GM12873 (cell line): ENCODE results near the gene ABHD18.

Source experiments
- TF ChIP-seq, protein P1 (sequence below): IDR thresholded peaks from 2 replicates; pipeline ENCODE4 v1.5.1; 2012; ENCODE audit warnings: low read depth, mild to moderate bottlenecking, moderate library complexity, low read length, control low read depth; ENCODE audit not compliant: insufficient read depth; ENCODE audit errors: missing control alignments

ABHD18 gene

DNA sequence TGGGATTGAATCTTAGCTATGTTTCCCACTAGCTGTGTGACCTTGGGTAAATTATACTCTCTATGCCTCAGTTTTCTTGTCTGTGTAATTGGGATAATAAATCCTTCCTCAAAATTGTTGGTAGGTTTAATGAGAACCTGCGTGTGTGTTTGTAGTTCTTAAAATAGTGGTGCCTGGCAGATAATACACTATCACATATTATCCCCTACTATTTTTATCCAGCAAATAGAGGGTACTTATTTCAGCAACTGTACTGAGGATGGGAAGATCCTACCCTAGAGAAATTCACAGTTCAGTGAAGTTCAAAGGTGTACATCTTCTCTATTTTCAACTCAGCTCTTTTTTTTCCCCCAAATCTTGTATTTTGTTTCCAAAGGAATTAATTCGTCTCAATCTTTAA, 17.2 kb downstream of the ABHD18 start:
- TF ChIP-seq, protein P1, sequence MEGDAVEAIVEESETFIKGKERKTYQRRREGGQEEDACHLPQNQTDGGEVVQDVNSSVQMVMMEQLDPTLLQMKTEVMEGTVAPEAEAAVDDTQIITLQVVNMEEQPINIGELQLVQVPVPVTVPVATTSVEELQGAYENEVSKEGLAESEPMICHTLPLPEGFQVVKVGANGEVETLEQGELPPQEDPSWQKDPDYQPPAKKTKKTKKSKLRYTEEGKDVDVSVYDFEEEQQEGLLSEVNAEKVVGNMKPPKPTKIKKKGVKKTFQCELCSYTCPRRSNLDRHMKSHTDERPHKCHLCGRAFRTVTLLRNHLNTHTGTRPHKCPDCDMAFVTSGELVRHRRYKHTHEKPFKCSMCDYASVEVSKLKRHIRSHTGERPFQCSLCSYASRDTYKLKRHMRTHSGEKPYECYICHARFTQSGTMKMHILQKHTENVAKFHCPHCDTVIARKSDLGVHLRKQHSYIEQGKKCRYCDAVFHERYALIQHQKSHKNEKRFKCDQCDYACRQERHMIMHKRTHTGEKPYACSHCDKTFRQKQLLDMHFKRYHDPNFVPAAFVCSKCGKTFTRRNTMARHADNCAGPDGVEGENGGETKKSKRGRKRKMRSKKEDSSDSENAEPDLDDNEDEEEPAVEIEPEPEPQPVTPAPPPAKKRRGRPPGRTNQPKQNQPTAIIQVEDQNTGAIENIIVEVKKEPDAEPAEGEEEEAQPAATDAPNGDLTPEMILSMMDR: no peak

DNA sequence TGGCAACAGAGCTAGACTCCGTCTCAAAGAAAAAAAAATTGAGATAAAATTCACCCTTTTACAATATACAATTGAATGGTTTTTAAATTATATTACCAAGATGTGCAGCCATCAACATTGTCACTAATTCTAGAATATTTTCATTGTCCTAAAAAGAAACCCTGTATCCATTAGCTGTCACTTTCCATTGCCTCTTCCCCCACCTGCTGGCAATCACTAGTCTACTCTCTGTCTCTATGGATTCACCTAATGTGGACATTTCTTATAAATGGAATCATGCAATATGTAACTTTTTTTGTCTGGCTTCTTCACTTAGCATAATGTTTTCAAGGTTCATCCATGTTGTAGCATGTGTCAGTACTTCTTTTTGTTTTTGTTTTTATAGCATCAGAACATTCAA, 20.8 kb downstream of the ABHD18 start:
- TF ChIP-seq, protein P1: peak; percentile 8

DNA sequence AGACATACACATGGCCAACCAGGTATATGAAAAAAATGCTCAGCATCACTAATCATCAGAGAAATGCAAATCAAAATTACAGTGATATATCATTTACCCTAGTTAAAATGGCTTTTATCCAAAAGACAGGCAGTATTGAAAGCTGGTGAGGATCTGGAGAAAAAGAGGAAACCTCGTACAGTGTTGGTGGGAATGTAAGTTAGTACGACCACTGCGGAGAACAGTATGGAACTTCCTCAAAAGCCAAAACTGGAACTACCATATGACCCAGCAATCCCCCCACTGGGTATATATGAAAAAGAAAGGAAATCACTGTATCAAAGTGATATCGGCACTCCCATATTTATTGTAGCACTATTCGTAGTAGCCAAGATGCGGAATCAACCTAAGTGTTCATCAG, 23.4 kb downstream of the ABHD18 start:
- TF ChIP-seq, protein P1: no peak

DNA sequence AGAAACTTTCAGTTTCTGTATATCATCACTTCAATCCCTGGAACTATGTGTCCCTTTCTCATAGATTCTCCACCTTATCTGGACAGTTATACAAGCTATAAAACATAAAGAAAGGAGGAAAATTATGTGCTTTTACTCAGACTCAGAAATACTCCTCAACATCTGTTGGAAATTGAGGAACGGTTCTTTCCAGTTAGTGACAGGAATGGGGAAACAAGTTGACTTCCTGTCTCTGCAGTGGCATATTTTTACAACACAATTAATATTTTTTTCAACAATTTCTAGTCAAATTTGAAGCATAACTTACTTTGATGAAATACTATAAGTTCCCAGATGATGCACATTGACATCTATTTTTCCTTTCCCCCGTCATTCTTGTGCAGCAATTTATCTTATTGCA, 27.9 kb downstream of the ABHD18 start:
- TF ChIP-seq, protein P1: no peak

DNA sequence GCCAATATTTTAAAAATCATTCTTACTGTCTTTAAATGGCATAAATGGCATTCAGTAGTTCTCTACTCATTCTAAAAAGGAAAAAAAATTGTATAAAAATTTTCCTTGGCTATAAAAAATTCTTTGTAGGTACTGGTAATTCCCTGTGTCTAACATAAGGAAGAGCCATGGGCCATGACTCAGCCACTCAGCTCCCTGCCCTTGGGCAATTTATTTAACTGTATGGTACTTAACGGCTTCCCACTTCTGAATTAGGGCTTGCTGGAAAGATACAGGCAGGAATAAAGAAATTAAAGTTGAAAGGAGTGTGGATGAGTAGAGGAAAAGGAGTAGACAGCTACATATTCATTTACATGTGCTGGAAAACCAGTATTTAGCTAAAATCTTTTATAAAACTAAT, 30.6 kb downstream of the ABHD18 start:
- TF ChIP-seq, protein P1: no peak

DNA sequence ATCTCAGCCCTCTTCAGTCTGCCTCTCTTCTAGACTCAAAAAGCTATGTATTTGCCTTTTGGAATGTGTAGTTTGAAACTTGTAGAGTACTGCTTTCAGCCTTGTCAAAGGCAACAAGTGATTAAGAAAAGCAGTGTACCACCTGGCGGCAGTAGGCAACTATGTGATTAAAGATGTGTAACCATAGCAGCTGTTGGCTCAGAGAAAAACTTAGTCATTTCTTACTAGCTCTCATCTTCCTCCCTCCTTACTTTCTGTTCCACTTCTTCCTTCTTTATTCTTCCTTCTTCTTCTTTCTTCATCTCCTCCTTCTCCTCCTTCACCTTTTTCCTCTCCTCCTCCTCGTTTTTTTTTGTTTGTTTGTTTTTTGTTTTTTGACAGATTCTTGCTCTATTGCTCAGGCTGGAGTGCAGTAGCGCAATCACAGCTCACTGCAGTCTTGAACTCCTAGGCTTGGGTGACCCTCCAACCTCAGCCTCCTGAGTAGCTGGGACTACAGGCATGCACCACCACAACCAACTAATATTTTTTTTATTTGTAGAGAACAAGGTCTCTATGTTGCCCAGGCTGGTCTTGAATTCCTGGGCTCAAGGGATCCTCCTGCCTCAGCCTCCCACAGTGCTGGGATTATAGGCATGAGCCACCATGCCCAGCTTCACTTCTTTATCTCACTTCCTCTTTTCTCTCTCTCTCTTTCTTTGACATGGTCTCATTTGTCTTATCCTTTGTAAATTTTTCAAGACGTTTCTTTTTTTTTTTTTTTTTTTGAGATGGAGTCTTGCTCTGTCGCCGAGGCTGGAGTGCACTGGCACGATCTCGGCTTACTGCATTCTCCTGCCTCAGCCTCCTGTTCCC, 32.6 kb downstream of the ABHD18 start:
- TF ChIP-seq, protein P1: peak; percentile 63

DNA sequence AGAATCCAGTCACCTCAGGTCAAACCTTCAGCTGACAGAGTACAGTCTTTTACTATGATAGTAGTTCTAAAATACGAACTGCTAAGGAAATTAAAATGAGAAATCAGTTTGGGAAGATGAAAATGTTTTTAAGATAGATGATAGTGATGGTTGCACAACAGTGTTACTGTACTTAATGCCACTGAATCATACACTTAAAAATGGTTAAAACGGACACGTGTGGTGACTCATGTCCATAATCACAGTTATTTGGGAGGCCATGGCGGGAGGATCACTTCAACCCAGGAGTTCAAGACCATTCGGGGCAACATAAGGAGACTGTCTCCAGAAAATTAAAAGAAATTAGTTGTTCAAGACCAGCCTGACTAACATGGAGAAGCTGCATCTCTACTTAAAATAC, 41.4 kb downstream of the ABHD18 start:
- TF ChIP-seq, protein P1: no peak
